B cell (primary cell): ENCODE data around the gene NEK11. TPM values are rescaled to one million over a fixed set of nuclear protein-coding genes. Genes with fewer than 3 reads are reported as not detected.

Experiments used
- ATAC-seq: fragments of 200-7000 bp; cut with Tn5 transposase; one replicate; pipeline ENCODE4 v1.10.0; 2021; ENCODE audit warnings: low read depth, mild to moderate bottlenecking, moderate number of reproducible peaks, moderate library complexity
- CTCF ChIA-PET: fragments of 350-600 bp; sonication (Branson Sonifier 250); formaldehyde crosslinking; loops from one replicate; lab custom pipeline; 2021; ENCODE audit warnings: antibody characterized with exemption, inconsistent platforms; lab: Charles Lee
- POLR2A ChIA-PET: fragments of 350-600 bp; sonication (Branson Sonifier 250); formaldehyde crosslinking; loops from one replicate; lab custom pipeline; 2021; ENCODE audit warnings: antibody characterized with exemption; lab: Charles Lee
- DNase-seq: peaks from one replicate; pipeline ENCODE4 v3.0.0; 2013
- H2AFZ ChIP-seq: 2 replicates; pipeline ENCODE4 v1.6.1; 2012; ENCODE audit warnings: mild to moderate bottlenecking, low read depth, low read length; ENCODE audit not compliant: insufficient read depth, poor library complexity, severe bottlenecking
- H3K27ac ChIP-seq, 2 donors: 1 replicate in 1 of 2; 2 replicates in 1 of 2; pipeline ENCODE4 v1.5.1; 2012 to 2013; ENCODE audit warnings: low read length in 2 of 2, mild to moderate bottlenecking in 2 of 2, moderate library complexity in 1 of 2
- H3K27me3 ChIP-seq, 4 experiments: fragments of 200-600 bp in 1 of 4; sonication (generic) in 1 of 4; replicated peaks in 1 of 4; 1 replicate in 2 of 4; 2 replicates in 2 of 4; pipeline versions ENCODE4 v1.6.1 to v1.7.0; 2013 to 2016; ENCODE audit warnings: low read length in 3 of 4, mild to moderate bottlenecking in 2 of 4, mixed read lengths in 1 of 4, moderate library complexity in 1 of 4; ENCODE audit not compliant: insufficient read depth in 4 of 4, control insufficient read depth in 3 of 4; ENCODE audit errors: control extremely low read depth in 1 of 4
- H3K36me3 ChIP-seq, 2 experiments: replicated peaks in 1 of 2; 1 replicate in 1 of 2; 2 replicates in 1 of 2; pipeline versions ENCODE4 v1.6.1 to v1.7.1; 2013; ENCODE audit warnings: low read length in 1 of 2; ENCODE audit not compliant: insufficient read depth in 2 of 2, control insufficient read depth in 1 of 2; ENCODE audit errors: control extremely low read depth in 1 of 2, extremely low read depth in 1 of 2
- H3K4me1 ChIP-seq, 2 donors: fragments of 200-600 bp in 1 of 2; sonication (generic) in 1 of 2; 1 replicate in 1 of 2; 2 replicates in 1 of 2; pipeline versions ENCODE4 v1.5.1 to v1.6.1; 2013 to 2017; ENCODE audit warnings: low read length in 2 of 2; ENCODE audit not compliant: control insufficient read depth in 2 of 2, insufficient read depth in 2 of 2
- H3K4me2 ChIP-seq: replicated peaks from 2 replicates; pipeline ENCODE3; 2012; ENCODE audit warnings: mild to moderate bottlenecking, low read depth, low read length; ENCODE audit not compliant: poor library complexity, severe bottlenecking
- H3K4me3 ChIP-seq, 5 experiments: fragments of 200-600 bp in 1 of 5; sonication (generic) in 1 of 5; 1 replicate in 3 of 5; 2 replicates in 2 of 5; pipeline versions ENCODE4 v1.5.1 to v1.7.0; 2011 to 2016; ENCODE audit warnings: low read length in 4 of 5, mild to moderate bottlenecking in 4 of 5, low read depth in 2 of 5, control low read depth in 1 of 5, moderate library complexity in 1 of 5; ENCODE audit not compliant: insufficient read depth in 1 of 5; ENCODE audit errors: control extremely low read depth in 1 of 5, extremely low read depth in 1 of 5
- H3K79me2 ChIP-seq: fragments of 200-600 bp; sonication (generic); one replicate; pipeline ENCODE4 v1.6.0; 2016; ENCODE audit warnings: low read length; ENCODE audit not compliant: control insufficient read depth, insufficient read depth
- H3K9ac ChIP-seq: fragments of 200-600 bp; sonication (generic); 2 replicates; pipeline ENCODE4 v1.6.1; 2017; ENCODE audit warnings: mild to moderate bottlenecking, low read length, moderate library complexity
- H3K9me3 ChIP-seq, 3 donors: one replicate each; pipeline versions ENCODE4 v1.6.1 to v1.7.1; 2013; ENCODE audit warnings: low read length in 2 of 3; ENCODE audit not compliant: control insufficient read depth in 2 of 3, insufficient read depth in 1 of 3; ENCODE audit errors: control extremely low read depth in 1 of 3
- H4K20me1 ChIP-seq: 2 replicates; pipeline ENCODE4 v1.6.0; 2012; ENCODE audit warnings: mild to moderate bottlenecking, low read length; ENCODE audit not compliant: insufficient read depth, control insufficient read depth, poor library complexity, severe bottlenecking
- H3K27ac Mint-ChIP-seq: one replicate; pipeline ENCODE4 v1.8.0; 2021; ENCODE audit warnings: mixed read lengths
- H3K27me3 Mint-ChIP-seq: one replicate; pipeline ENCODE4 v1.8.0; 2021; ENCODE audit warnings: mixed read lengths
- H3K4me1 Mint-ChIP-seq: one replicate; pipeline ENCODE4 v1.8.0; 2021; ENCODE audit warnings: mixed read lengths
- H3K4me3 Mint-ChIP-seq: one replicate; pipeline ENCODE4 v1.8.0; 2021; ENCODE audit warnings: mixed read lengths
- H3K9me3 Mint-ChIP-seq: one replicate; pipeline ENCODE4 v1.8.0; 2022; ENCODE audit warnings: mixed read lengths; ENCODE audit not compliant: insufficient read depth
- CTCF ChIP-seq: fragments of 200-600 bp; IDR thresholded peaks from one replicate; pipeline ENCODE4 v1.8.0; 2022; ENCODE audit warnings: antibody characterized with exemption, mild to moderate bottlenecking
- EZH2 ChIP-seq: IDR thresholded peaks from 2 replicates; pipeline ENCODE4 v1.6.1; 2012; ENCODE audit warnings: borderline replicate concordance, low read depth, mild to moderate bottlenecking, moderate library complexity, low read length; ENCODE audit not compliant: insufficient read depth, poor library complexity, severe bottlenecking
- WGBS: methylation state at CpG from one replicate; pipeline ENCODE4 v1.1.5; 2013; ENCODE audit warnings: missing lambda C conversion rate; ENCODE audit not compliant: insufficient coverage; 5-methylcytosine and 5-hydroxymethylcytosine counted together
- intact Hi-C: fragments of 100-400 bp; cut with micrococcal nuclease; formaldehyde crosslinking; loops from one replicate; pipeline ENCODE4 v1.10.0; 2022
- polyA plus RNA-seq: library from polyadenylated mRNA; depleted of rRNA; stranded (reverse); fragments of >200 nt; gene quantifications from 2 replicates; pipeline ENCODE4 v1.2.3, GENCODE V29; 2012
- total RNA-seq, 2 donors: library from RNA; stranded (reverse); fragments of 120-200 nt in 1 of 2; gene quantifications; 1 replicate in 1 of 2; 2 replicates in 1 of 2; pipeline versions ENCODE4 v1.2.3 to v1.2.4, GENCODE V29; 2013 to 2022

Gene NEK11
- total and polyA plus RNA-seq, 2 donors (not counting 1 experiment from before 2014, with no cell fraction given): 1.00 to 7.7 TPM

GRCh38 chr3:131218196-131218595 lies 191.5 kb downstream of the NEK11 start:
- DNase-seq (no peak), ATAC-seq (no peak)
- no peak overlapping the region for H3K4me2 ChIP-seq
- no peaks in the 10 kb centered on the region for H3K27me3 ChIP-seq
- intact Hi-C loops: no loop called here
- H3K27me3 Mint-ChIP-seq: peaks cover 7% of the 10 kb centered on the region
- H3K9ac ChIP-seq: no peak overlapping the region
- TF ChIP-seq CTCF (no peak), EZH2 (no peak)
- H4K20me1 ChIP-seq: no peaks in the 10 kb centered on the region
- H3K4me3 Mint-ChIP-seq: no peak overlapping the region
- no CpG with 5 or more reads among the region's 1 CpG for WGBS
- H3K27ac Mint-ChIP-seq: no peak overlapping the region
- no peak overlapping the region for H3K27ac ChIP-seq
- no peaks in the 10 kb centered on the region for H3K4me1 Mint-ChIP-seq
- CTCF ChIA-PET: no interaction called here
- H3K9me3 ChIP-seq: no peaks in the 10 kb centered on the region
- POLR2A ChIA-PET: no interaction called here
- no peaks in the 10 kb centered on the region for H3K79me2 ChIP-seq
- no peaks in the 10 kb centered on the region for H3K36me3 ChIP-seq
- H3K4me1 ChIP-seq: no peaks in the 10 kb centered on the region
- H2AFZ ChIP-seq: no peak overlapping the region
- no peak overlapping the region for H3K4me3 ChIP-seq
- no peaks in the 10 kb centered on the region for H3K9me3 Mint-ChIP-seq

GRCh38 chr3:131221731-131222130 lies 195.1 kb downstream of the NEK11 start:
- no peaks in the 10 kb centered on the region for H3K27me3 ChIP-seq
- H4K20me1 ChIP-seq: no peaks in the 10 kb centered on the region
- TF ChIP-seq EZH2 (no peak), CTCF (no peak)
- no peak overlapping the region for H3K27ac ChIP-seq
- no peak overlapping the region for H3K4me3 Mint-ChIP-seq
- no peaks in the 10 kb centered on the region for H3K4me1 ChIP-seq
- H3K4me3 ChIP-seq: no peak overlapping the region
- H3K27ac Mint-ChIP-seq: no peak overlapping the region
- H3K9me3 ChIP-seq: no peaks in the 10 kb centered on the region
- no peak for ATAC-seq
- H3K9me3 Mint-ChIP-seq: no peaks in the 10 kb centered on the region
- ChIA-PET POLR2A (no interaction called here), CTCF (no interaction called here)
- H3K4me2 ChIP-seq: no peak overlapping the region
- H3K4me1 Mint-ChIP-seq: no peaks in the 10 kb centered on the region
- no peaks in the 10 kb centered on the region for H3K36me3 ChIP-seq
- WGBS: 20% methylated on average over 1 of the region's 4 CpGs
- peaks cover 4% of the 10 kb centered on the region for H3K27me3 Mint-ChIP-seq
- intact Hi-C loops: no loop called here
- no peak overlapping the region for H3K9ac ChIP-seq
- no peak overlapping the region for H2AFZ ChIP-seq
- DNase-seq: no peak
- no peaks in the 10 kb centered on the region for H3K79me2 ChIP-seq
